Esophagus muscularis mucosa (tissue), 4 donors: ENCODE measurements around the gene C6orf163. TPM values are rescaled to one million over a fixed set of nuclear protein-coding genes. Genes with fewer than 3 reads are reported as not detected.

ENCODE experiments used
- DNase-seq: peaks from one replicate; pipeline ENCODE4 v3.0.0-alpha.2; 2017; ENCODE audit errors: extremely low spot score
- H3K27ac ChIP-seq, 4 donors: fragments of 200-600 bp; sonication (generic); replicated peaks in 1 of 4; 1 replicate in 3 of 4; 2 replicates in 1 of 4; pipeline ENCODE4 v1.5.1; 2016 to 2019; ENCODE audit warnings: mild to moderate bottlenecking in 1 of 4
- H3K27me3 ChIP-seq, 4 donors: fragments of 200-600 bp; sonication (generic); one replicate each; pipeline versions ENCODE4 v1.5.1 to v1.6.0; 2016 to 2019
- H3K36me3 ChIP-seq, 4 donors: fragments of 200-600 bp; sonication (generic); one replicate each; pipeline ENCODE4 v1.5.1; 2016 to 2019
- H3K4me1 ChIP-seq, 4 donors: fragments of 200-600 bp; sonication (generic); one replicate each; pipeline ENCODE4 v1.5.1; 2016 to 2019
- H3K4me3 ChIP-seq, 4 donors: fragments of 200-600 bp; sonication (generic); 1 replicate in 2 of 4; 2 replicates in 2 of 4; pipeline ENCODE4 v1.5.1; 2016 to 2019; ENCODE audit warnings: mild to moderate bottlenecking in 4 of 4, moderate library complexity in 1 of 4
- H3K9me3 ChIP-seq, 4 donors: fragments of 200-600 bp; sonication (generic); 1 replicate in 3 of 4; 2 replicates in 1 of 4; pipeline ENCODE4 v1.5.1; 2016 to 2019
- CTCF ChIP-seq, 3 experiments: fragments of 200-600 bp in 2 of 3; fragments of 450-650 bp in 1 of 3; sonication (generic) in 2 of 3; IDR thresholded peaks; one replicate each; pipeline ENCODE4 v1.5.1; 2017 to 2019; ENCODE audit warnings: antibody characterized with exemption in 3 of 3, mild to moderate bottlenecking in 2 of 3, moderate library complexity in 1 of 3
- EP300 ChIP-seq: sonication (generic); formaldehyde crosslinking; IDR thresholded peaks from one replicate; pipeline ENCODE4 v1.6.1; 2017; ENCODE audit warnings: antibody characterized with exemption
- POLR2A ChIP-seq: fragments of 450-650 bp; IDR thresholded peaks from one replicate; pipeline ENCODE4 v1.6.1; 2017; ENCODE audit warnings: antibody characterized with exemption, moderate library complexity, mild to moderate bottlenecking, low read depth
- POLR2AphosphoS5 ChIP-seq, 2 donors: sonication (generic); formaldehyde crosslinking; IDR thresholded peaks; one replicate each; pipeline ENCODE4 v1.6.1; 2017; ENCODE audit warnings: antibody characterized with exemption in 2 of 2
- WGBS: methylation state at CpG from one replicate; pipeline ENCODE4 v1.1.5; 2018; 5-methylcytosine and 5-hydroxymethylcytosine counted together
- intact Hi-C: fragments of 100-400 bp; cut with DNase I; formaldehyde crosslinking; loops from one replicate; pipeline ENCODE4 v1.15.1; 2023
- total RNA-seq, 4 donors: library from RNA; depleted of rRNA; stranded (reverse); fragments of >200 nt; gene quantifications; one replicate each; pipeline versions ENCODE4 v1.1.0 to v1.2.1, GENCODE V29; 2016

The C6orf163 gene
- total RNA-seq, 4 donors from 2014 or later, result 0.99 to 2.7 (median 1.8) TPM

- Histone ChIP-seq H3K4me1 (no peaks in the 10 kb centered on the region), H3K27ac (no peak overlapping the region), H3K4me3 (no peak overlapping the region), H3K36me3 (no peaks in the 10 kb centered on the region), H3K27me3 (no peaks in the 10 kb centered on the region), H3K9me3 (peaks cover 0 to 4% (median 0%) of the 10 kb centered on the region in 4 donors)
- no peak for DNase-seq
- TF ChIP-seq EP300 (no peak), POLR2A (no peak)
- intact Hi-C loops, result no loop called here
- 93% methylated on average over 2 of the region's 2 CpGs for WGBS
These were observed 30.7 kb downstream of the C6orf163 start for GRCh38 chr6:87375315-87375714.

GRCh38 chr6:87376643-87377042 lies 32.0 kb downstream of the C6orf163 start:
- 93% methylated on average over 2 of the region's 2 CpGs for whole genome bisulfite sequencing
- no peak overlapping the region for H3K27ac ChIP-seq
- TF ChIP-seq POLR2A (no peak), POLR2AphosphoS5 (IDR thresholded peaks at IDR 0.05) (no peak), EP300 (no peak), CTCF (IDR thresholded peaks at IDR 0.05) (no peak)
- no peak overlapping the region for H3K4me3 ChIP-seq
- H3K27me3 ChIP-seq, result no peaks in the 10 kb centered on the region
- peaks cover 0 to 4% (median 0%) of the 10 kb centered on the region in 4 donors for H3K9me3 ChIP-seq
- DNase-seq, result no peak
- H3K36me3 ChIP-seq, result no peaks in the 10 kb centered on the region
- intact Hi-C loops, result no loop called here
- H3K4me1 ChIP-seq, result no peaks in the 10 kb centered on the region

- 77% methylated on average over 4 of the region's 4 CpGs for WGBS
- H3K27me3 ChIP-seq, result no peaks in the 10 kb centered on the region
- no peak for TF ChIP-seq CTCF (IDR thresholded peaks at IDR 0.05)
- no peak for TF ChIP-seq POLR2A
- no peak for TF ChIP-seq EP300
- TF ChIP-seq POLR2AphosphoS5 (IDR thresholded peaks at IDR 0.05), result no peak
These were observed 34.3 kb downstream of the C6orf163 start for GRCh38 chr6:87378947-87379346.

GRCh38 chr6:87382861-87383260 lies 38.2 kb downstream of the C6orf163 start:
- WGBS, result 89% methylated on average over 5 of the region's 5 CpGs
- TF ChIP-seq POLR2A (no peak), CTCF (IDR thresholded peaks at IDR 0.05) (no peak), POLR2AphosphoS5 (IDR thresholded peaks at IDR 0.05) (no peak), EP300 (no peak)
- no peak overlapping the region for H3K4me3 ChIP-seq
- H3K9me3 ChIP-seq, result no peaks in the 10 kb centered on the region
- DNase-seq, result no peak
- H3K4me1 ChIP-seq, result no peaks in the 10 kb centered on the region
- no peaks in the 10 kb centered on the region for H3K36me3 ChIP-seq
- no peaks in the 10 kb centered on the region for H3K27me3 ChIP-seq
- no peak overlapping the region for H3K27ac ChIP-seq
- intact Hi-C loops, result no loop called here

More at GRCh38 chr6:87378947-87379346, 34.3 kb downstream of the C6orf163 start:
- no peak overlapping the region for H3K27ac ChIP-seq
- DNase-seq, result no peak
- no peaks in the 10 kb centered on the region for H3K36me3 ChIP-seq
- H3K4me3 ChIP-seq, result no peak overlapping the region
- H3K4me1 ChIP-seq, result no peaks in the 10 kb centered on the region
- intact Hi-C loops, result no loop called here
- H3K9me3 ChIP-seq, result no peaks in the 10 kb centered on the region

GRCh38 chr6:87384038-87384437 lies 39.4 kb downstream of the C6orf163 start:
- 61% methylated on average over 1 of the region's 1 CpG for WGBS
- Histone ChIP-seq H3K36me3 (no peaks in the 10 kb centered on the region), H3K27me3 (no peaks in the 10 kb centered on the region), H3K4me3 (no peak overlapping the region), H3K9me3 (no peaks in the 10 kb centered on the region), H3K27ac (no peak overlapping the region), H3K4me1 (no peaks in the 10 kb centered on the region)
- intact Hi-C loops, result no loop called here
- no peak for TF ChIP-seq POLR2AphosphoS5 (IDR thresholded peaks at IDR 0.05)
- TF ChIP-seq EP300, result no peak
- TF ChIP-seq CTCF (IDR thresholded peaks at IDR 0.05), result no peak
- TF ChIP-seq POLR2A, result no peak
- no peak for DNase-seq
